GM19397 (cell line): Measurements from ENCODE around the gene NPPB.

ENCODE experiments used
- ATAC-seq: cut with Tn5 transposase; IDR thresholded peaks from one replicate; pipeline ENCODE4 v1.9.1; 2021; ENCODE audit warnings: mild to moderate bottlenecking, moderate library complexity; ENCODE audit not compliant: unreplicated experiment

The NPPB gene

DNA sequence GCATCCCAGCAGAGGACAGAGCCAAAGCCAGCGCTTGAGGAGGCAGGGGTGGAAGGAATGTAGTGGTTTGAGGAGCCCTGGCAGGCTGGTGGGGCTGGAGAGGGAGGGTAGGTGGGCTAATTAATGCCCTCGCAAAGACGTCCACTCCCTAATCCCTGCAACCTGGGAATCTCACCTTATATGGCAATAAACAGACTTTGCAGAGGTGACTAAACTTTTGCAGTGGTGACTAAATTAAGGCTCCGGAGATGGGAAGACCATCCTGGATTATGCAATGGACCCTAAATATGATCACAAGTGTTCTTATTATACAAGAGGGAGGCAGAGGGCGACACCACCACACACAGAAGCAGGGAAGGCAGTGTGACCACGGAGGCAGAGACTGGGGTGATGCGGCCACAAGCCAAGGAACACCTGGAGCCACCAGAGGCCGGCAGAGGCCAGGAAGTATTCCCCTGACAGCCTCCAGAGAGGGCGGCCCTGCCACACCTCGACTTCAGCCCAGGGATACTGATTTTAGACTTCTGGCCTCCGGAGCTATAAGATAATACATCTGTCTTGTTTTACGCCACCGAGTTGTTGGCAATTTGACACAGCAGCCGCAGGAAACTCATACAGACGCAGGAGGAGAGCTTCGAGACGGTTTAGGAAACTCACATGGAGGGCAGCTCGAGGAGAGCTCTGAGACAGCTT is 23.1 kb upstream of the NPPB start:
- no peak for ATAC-seq

DNA sequence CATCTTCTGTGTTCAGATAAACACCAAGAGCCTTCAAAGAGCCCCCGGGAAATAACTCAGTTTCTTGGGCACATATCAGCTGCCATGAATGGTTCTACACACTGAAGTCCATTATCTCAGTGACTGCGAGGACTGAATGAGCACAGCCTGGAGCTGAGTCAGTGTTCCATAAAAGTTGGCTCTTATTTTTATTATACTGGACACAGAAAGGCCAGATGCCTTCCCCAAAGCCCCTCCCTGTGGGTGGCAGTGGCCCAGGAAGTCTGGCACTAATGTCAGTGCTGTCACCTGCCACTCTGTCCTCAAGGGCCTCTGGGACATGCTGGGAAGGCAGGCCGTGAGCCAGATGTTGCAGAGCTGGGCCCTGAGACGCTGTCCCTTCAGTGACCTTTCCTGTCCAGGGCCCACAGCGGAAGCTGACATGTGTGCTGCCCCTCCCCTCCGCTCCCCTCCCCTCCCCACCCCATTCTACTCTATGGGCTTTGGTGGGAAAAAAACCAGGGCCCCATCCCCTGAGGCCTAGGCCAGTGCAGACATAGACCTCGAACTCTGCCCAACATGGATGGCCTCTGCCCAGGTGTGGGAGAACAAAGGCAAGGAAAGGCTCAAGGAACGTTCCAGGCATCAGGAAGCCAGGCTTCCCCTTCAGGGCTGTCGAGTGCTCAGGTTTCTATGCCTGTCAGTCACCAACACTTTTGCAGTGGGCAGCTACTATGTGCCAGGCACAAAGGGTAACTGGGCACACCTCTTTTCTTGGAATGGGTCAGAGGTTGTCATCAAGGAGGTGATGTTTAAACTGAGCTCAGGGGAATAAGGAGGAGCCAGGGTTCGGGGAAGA is 22.4 kb upstream of the NPPB start:
- ATAC-seq, result no peak

DNA sequence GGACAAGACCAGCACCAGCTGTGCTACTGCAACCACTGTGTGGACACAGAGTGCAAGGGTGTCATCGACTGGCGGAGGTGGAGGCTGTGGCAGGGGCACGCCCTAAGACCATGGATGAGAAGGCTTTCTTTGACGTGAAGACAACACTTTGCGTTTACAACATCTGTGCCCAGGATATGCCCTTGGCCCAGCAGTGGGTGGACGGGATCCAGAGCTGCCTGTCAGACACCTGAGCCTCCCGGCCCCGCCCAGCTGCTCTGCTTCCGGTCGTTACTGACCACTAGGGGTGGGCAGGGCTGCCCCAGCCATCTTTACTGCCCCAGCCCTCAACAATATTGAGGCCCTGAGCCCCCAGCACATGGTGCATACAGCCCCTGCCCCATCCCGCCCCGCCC is 21.4 kb upstream of the NPPB start:
- ATAC-seq, result no peak

DNA sequence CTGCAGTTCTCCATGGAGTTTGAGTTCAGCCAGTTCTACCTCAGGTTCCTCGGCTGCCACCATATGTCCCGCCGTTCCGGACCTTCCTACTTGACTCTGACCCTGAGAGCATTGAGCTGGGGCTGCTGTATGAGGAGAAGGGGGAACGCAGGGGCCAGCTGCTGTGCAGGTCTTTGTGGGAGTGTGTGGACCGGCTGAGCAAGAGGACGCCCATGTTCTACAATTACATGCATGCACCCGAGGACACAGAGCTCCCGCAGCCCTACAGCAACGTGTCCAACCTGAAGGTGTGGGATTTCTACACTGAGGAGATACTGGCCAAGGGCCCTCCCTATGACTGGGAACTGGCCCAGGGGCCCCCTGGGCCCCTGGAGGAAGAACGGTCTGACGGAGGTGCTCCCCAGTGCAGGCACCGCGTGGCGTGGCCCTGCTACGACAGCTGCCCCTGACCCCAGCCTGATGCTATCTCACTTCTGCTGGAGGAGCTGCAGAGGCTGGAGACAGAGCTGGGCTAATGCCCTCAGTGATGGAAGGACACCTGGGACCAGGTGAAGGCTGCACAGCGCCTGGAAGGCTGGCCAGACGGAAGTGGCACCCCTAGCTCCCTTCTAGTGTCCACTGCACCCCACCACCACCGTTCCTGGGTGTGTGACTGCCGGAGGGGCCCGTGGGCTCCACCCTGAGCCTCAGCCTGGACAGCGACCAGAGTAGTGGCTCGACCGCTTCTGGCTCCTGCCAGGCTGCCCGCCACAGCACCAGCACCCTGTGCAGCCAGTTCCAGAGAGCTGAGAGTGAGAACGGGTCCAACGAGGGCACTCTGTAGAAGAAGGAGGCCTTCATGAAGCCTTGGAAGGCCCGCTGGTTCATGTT is 20.8 kb upstream of the NPPB start:
- no peak for ATAC-seq

DNA sequence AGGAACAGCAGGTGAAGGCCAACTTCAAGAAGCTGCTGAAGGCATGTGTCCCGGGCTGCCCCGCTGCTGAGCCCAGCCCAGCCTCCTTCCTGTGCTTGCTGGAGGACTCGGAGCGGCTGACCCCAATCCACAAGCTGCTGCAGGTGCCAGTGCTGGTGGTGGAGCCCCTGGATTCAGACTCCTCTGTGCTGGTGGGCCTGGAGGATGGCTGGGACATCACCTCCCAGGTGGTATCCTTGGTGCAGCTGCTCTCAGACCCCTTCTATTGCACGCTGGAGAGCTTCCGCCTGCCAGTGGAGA is 20.1 kb upstream of the NPPB start:
- no peak for ATAC-seq

DNA sequence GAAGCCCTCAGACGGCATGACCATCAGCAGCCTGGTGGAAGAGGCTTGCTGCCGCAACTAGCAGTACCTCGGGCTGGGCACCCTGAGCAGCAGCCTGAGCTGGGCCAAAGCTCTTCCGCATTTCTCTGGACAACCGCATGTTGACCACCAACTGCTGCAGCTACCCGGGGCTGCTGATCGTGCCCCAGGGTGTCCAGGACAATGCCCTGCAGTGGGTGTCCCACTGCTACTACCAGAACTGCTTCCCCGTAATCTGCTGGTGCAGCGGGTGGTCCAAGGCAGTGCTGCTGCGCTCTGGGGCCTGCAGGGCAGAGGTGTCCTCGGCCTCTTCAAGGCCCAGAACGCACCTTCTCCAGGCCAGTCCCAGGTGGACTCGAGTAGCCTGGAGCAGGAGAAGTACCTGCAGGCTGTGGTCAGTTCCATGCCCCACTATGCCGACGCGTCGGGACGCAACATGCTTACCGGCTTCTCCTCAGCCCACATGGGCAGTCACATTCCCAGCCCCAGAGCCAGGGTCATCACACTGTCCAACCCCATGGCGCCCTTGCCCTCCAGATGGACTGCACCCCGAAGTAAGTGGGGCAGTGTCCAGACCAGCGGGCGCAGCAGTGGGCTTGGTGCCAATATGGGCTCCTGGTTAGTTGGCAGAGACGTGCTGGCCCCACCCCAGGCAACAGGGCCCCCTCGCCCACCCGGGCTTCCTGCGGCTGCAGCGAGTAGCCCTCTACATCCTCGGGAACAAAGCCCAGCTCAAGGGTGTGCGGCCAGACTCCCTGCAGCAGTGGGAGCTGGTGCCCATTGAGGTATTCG is 19.5 kb upstream of the NPPB start:
- ATAC-seq, result no peak

DNA sequence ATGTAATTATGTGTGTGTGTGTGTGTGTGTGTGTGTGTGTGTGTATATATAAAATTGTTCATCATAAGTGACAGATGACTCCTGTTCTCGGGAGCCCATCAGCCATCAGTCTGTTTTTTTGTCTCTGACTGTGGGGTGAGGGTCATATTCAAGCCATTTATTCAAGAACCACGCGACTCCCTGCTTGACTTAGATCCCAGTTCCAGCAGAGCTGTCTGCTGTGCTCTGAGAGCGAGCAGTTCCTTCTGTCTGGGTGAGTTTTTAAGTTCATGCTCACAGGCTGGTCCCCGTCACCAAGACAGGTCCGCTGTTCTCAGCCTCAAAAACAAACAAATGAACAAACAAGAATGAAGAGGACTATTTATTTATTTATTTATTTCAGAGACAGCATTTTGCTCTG is 18.3 kb upstream of the NPPB start:
- ATAC-seq, result no peak

DNA sequence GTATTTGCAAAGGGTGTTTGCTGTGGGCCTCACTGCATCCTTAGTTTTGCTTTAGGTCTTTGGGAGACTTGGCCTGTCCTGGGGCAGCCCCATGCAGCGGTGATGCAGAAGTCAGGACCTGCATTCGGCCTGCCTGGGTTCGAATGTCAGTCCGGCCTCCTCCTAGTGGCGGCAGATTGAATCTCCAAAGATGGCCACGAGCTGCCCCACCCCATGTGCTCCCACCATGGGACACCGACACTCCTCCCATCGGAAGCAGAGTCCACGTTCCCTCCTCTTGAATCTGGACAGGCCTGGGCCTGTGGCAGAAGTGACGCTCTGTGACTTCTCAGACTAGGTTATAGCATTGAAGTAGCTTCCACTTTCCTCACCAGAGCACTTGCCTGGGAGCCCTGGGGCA is 16.3 kb upstream of the NPPB start:
- ATAC-seq, result no peak

DNA sequence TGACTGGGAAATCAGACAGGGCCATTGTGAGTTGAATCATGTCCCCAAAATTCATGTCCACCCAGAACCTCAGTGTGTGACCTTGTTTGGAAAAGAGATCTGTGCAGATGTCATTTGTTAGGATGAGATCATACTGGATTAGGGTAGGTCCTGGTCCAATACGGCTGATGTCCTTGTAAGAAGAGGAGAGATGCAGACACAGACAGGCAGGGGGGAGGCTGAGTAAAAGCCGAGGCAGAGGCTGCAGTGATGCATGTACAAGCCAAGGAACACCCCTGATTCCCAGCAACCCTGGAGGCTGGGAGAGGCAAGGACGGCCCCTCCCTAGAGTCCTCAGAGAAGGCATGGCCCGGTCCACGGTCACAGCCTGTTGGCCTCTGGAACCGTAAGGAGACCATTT is 15.9 kb upstream of the NPPB start:
- no peak for ATAC-seq

DNA sequence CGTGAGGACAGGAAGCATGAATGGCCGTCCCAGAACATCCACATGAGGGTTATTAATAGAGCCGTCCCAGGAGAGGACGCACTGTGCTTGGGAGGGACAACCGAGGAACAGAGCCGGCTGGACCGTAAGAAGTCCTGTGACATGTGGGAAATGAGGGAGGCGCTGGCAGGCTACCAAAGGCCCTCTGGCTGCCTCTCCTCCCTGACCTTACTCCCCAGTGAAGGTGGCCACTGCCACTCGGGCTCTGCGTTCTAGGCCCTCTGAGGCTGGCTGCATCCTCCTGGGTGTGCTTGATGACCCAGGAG is 15.5 kb upstream of the NPPB start:
- no peak for ATAC-seq

DNA sequence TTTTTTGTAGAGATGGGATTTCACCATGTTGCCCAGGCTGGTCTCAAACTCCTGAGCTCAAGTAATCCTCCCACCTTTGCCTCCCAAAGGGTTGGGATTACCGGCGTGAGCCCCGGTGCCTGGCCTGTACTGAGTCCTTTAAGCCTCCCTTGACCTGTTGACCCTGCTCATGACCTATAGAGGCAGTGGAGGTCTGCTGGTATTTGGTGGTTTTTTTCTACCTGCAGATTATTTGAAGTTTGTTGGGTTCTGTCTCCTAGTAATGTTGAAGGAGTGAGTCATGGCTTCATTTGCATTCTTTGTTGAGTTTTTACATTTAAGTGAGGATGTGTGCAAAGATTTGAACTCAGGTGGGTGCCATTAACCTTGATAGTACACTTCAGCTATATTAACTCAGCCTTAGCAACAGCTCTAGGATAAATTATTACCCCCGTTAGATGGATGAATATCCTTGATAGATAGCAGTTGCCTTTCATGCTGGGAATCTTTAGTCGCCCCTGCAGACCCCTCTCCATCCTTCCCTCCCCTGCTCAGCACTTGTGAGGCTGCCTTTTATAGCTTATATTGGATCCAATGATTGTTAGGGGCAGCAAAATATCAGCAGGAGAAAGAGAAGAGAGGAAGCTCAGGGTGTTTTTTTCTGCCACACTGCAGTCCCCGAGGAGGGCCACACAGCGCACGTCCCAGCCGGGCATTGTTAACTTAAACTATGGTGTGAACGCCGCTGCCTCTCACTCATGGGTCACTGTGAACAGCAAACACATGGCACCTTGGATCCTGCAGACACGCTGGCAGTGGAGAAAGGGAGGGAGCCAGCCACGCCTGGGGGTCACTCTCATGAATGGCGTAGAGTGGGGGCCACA is 14.9 kb upstream of the NPPB start:
- ATAC-seq, result no peak

DNA sequence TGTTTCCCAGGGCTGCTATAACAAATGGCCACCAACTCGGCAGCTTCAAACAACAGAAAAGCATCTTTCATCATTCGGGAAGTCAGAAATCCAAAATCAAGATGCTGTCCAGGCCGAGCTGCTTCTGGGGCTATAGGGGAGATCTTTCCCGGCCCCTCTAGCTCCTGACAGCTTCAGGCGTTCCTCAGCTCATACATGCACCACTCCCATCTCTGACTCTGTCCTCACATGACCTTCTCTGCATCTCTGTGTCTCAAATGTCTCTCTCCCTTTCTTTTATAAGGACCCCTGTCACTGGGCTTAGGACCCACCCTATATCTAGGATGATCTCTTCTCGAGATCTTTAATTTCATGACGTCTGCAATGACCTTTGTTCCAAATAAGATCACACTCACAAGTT is 13.8 kb upstream of the NPPB start:
- no peak for ATAC-seq

DNA sequence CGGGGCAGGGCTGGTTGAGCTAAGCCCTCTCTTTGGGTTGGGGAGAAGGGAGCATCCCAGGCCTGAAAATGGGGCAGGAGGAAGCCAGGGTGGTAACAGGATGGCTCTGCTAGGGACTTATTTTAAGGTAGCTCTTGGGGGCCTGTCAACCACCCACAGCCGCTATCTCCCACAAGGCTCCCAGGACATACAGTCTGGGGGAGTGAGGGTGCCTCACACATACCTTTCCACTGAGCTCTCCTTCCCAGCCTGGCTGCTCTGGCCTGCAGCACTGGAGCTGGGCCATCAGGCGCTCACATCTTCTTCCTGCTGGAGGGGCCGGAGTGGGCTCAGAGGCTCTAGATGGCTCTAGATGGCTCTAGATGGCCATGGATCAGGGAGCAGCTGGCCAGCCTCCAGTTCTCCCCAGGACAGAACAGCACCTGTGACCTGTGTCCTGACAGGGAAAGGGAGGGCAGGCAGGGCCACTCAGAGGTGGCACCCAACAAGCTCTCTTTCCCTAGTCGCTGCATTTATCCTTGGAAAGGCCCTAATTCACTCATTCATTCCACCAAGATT is 11.0 kb upstream of the NPPB start:
- no peak for ATAC-seq

DNA sequence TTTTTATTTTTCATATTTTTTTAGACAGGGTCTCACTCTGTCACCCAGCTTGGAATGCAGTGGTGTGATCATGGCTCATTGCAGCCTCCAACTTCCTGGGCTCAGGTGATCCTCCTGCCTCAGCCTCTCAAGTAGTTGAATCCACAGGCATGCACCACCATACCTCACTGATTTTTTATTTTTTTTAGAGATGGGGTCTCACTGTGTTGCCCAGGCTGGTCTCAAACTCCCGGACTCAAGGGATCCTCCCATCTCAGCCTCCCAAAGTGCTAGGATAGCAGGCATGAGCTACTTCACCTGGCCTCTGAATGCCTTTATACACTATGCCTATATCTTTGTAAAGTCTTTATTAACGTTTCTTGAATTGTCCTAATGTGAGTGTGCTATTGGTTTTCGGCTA is 10.4 kb upstream of the NPPB start:
- ATAC-seq, result no peak

DNA sequence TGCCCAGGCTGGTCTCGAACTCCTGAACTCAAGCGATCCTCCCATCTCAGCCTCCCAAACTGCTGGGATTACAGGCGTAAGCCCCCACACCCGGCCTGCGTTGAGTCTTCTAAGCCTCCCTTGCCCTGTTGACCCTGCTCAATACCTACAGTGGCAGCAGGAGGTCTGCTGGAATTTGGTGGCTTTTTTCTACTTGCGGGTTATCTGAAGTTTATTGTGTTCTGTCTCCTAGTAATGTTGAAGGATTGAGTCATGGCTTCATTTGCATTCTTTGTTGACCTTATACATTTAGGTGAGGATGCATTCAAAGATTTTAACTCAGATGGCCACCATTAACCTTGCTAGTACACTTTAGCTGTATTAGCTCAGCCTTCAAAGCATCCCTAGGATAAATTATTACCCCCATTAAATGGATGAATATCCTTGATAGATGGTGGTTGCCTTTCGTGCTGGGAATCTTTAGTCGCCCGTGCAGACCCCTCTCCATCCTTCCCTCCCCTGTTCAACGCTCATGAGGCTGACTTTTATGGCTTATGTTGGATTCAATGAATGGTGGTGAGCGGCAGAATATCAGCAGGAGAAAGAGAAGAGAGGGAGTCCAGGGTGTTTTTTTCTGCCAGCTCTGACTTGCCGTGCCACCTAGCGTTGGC is 9.7 kb upstream of the NPPB start:
- no peak for ATAC-seq

DNA sequence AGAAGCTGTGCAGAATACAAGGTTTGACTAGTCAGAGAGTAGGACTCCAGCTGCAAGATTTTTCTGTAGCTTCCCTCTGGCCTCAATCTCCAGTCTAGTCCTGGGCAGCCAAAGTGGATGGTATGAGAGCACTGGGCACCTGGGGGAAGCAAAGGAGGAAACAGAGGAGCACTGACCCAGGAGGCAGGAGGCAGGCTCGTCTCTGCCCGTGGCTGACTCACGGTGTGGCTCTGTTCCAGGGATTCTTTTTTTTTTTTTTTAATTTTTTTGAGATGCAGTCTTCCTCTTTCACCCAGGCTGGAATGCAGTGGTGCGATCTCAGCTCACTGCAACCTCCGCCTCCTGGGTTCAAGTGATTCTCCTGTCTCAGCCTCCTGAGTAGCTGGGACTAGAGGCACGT is 4.1 kb upstream of the NPPB start:
- no peak for ATAC-seq

DNA sequence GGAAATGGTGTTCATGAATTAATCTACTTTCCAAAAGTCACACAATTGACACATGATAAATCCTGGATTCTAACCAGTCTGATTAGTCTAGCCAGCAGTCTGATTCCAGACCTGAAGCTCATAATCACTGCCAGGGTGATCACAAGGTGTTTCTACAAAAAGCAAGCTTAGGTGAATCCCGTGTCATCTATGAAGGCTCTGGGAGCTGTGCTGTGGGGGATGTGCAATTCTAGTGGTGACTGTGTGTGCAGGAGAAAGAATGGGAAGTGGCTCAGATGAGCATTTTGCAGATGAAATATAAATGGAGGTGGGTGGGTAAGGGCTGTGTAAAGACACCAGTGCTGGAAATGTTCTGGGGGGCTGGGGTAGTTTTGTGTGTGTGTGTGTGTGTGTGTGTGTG is 1.8 kb upstream of the NPPB start:
- ATAC-seq, result no peak

DNA sequence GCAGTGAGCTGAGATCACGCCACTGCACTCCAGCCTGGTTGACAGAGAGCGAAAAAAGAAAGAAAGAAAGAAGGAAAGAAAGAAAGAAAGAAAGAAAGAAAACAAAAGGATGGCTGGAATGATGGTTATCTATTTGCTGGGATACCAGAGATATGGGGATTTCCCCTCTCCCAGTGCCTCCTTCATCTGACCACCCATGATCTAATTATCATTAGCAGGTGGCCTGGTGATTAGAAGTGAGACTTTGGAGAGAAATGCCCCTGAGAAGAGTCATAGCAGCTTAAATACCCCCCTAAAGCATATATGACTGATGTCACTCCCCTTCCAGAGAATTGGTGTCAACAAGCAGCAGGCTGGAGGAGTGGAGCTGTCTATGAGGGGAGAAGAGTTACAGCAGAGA is 1.3 kb upstream of the NPPB start:
- ATAC-seq, result no peak
